ENCODE measurements around the gene ZNF385A.

Gene ZNF385A

GRCh38 chr12:54340846-54341245 is 43.7 kb downstream of the ZNF385A start:
- no peak for DNase-seq
- TF ChIP-seq, protein P1, sequence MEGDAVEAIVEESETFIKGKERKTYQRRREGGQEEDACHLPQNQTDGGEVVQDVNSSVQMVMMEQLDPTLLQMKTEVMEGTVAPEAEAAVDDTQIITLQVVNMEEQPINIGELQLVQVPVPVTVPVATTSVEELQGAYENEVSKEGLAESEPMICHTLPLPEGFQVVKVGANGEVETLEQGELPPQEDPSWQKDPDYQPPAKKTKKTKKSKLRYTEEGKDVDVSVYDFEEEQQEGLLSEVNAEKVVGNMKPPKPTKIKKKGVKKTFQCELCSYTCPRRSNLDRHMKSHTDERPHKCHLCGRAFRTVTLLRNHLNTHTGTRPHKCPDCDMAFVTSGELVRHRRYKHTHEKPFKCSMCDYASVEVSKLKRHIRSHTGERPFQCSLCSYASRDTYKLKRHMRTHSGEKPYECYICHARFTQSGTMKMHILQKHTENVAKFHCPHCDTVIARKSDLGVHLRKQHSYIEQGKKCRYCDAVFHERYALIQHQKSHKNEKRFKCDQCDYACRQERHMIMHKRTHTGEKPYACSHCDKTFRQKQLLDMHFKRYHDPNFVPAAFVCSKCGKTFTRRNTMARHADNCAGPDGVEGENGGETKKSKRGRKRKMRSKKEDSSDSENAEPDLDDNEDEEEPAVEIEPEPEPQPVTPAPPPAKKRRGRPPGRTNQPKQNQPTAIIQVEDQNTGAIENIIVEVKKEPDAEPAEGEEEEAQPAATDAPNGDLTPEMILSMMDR (IDR thresholded peaks at IDR 0.05; ENCODE audit: low read depth, low read length) = no peak
- no peaks in the 10 kb centered on the region for H3K27me3 ChIP-seq (ENCODE audit: insufficient read depth, low read depth, severe bottlenecking)
- H3K27ac ChIP-seq = peak overlapping the region; percentile 65
- H3K9me3 ChIP-seq (ENCODE audit: severe bottlenecking) = no peaks in the 10 kb centered on the region
- no peak overlapping the region for H3K4me3 ChIP-seq (ENCODE audit: low read depth, low read length)
- peaks cover 31% of the 10 kb centered on the region for H3K36me3 ChIP-seq

GRCh38 chr12:54338698-54339296 is 45.7 kb downstream of the ZNF385A start:
- H3K9me3 ChIP-seq (ENCODE audit: severe bottlenecking) = no peaks in the 10 kb centered on the region
- TF ChIP-seq, protein P1 (IDR thresholded peaks at IDR 0.05; ENCODE audit: low read depth, low read length) = no peak
- H3K27ac ChIP-seq = no peak overlapping the region
- no peak overlapping the region for H3K4me3 ChIP-seq (ENCODE audit: low read depth, low read length)
- no peaks in the 10 kb centered on the region for H3K27me3 ChIP-seq (ENCODE audit: insufficient read depth, low read depth, severe bottlenecking)
- no peak for DNase-seq
- peaks cover 16% of the 10 kb centered on the region for H3K36me3 ChIP-seq

- H3K9me3 ChIP-seq (ENCODE audit: severe bottlenecking) = no peaks in the 10 kb centered on the region
- DNase-seq = no peak
- H3K36me3 ChIP-seq = peaks cover 8% of the 10 kb centered on the region
- peak overlapping the region; percentile 36; the same call in 1 of the 2 replicates for H3K27ac ChIP-seq
- TF ChIP-seq, protein P1 (IDR thresholded peaks at IDR 0.05; ENCODE audit: low read depth, low read length) = no peak
- H3K4me3 ChIP-seq (ENCODE audit: low read depth, low read length) = no peak overlapping the region
- H3K27me3 ChIP-seq (ENCODE audit: insufficient read depth, low read depth, severe bottlenecking) = no peaks in the 10 kb centered on the region
Measured at GRCh38 chr12:54337854-54338650, 46.5 kb downstream of the ZNF385A start.

DNA sequence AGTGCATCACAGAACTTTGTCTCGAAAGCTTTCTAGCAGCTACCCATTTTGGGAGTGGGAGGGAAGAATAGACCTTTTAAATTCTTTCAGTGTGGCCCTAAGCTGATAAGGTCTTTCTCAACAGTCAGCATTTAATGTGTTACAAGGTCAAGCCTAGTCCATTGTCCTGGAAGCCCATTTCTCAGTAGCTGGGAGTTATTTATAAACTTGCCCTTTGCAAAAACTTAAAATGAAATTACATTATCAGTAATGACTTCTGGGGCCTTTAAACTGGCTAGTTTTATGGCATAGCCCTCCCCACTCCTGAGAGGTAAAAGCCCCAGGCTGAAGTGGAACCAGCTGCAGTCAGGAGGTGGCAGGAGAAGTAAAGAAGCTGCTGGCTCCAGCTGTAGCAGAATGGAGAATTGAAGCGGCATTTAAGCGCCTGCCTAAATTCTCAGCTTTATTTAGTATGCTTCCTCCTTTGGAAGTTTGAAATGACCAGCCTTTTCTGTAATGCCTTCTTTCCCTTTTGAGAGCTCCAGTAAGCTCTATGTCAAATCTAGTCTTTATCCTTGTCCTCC is 47.2 kb downstream of the ZNF385A start:
- H3K36me3 ChIP-seq = peaks cover 1% of the 10 kb centered on the region; the same call in 1 of the 2 replicates
- no peaks in the 10 kb centered on the region for H3K9me3 ChIP-seq (ENCODE audit: severe bottlenecking)
- H3K4me3 ChIP-seq (ENCODE audit: low read depth, low read length) = no peak overlapping the region
- peak overlapping the region; percentile 36; the same call in 1 of the 2 replicates for H3K27ac ChIP-seq
- no peaks in the 10 kb centered on the region for H3K27me3 ChIP-seq (ENCODE audit: insufficient read depth, low read depth, severe bottlenecking)
- TF ChIP-seq, protein P1 (IDR thresholded peaks at IDR 0.05; ENCODE audit: low read depth, low read length) = peak; percentile 40; the same call in 1 of the 2 replicates
- DNase-seq = peak; percentile 42

DNA sequence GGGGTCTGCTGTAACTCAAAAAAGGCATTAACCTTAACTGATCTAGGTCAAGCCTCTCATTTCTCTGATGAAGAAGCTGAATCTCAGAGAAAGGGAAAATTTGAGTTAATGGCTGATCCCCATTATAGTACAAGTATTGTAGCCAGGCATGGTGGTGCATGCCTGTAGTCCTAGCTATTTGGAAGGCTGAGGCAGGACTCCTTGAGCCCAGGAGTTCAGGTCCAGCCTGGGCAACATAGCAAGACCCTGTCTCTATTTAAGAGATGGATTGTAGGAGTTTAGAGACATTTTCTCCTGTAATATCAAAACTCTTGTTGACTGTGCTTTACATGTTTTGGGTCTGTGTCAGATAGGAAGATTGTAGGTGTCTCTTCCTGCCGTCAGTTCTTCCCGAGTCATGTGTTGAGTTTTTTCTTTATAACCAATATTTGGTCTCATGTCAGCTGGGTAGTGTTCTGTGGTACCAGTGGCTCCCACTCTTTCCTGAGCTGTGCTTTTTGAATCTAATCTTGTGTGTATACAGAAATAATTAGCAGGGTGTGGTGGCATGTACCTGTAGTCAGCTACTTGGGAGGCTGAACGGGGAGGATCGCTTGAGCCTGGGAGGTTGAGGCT is 51.0 kb downstream of the ZNF385A start:
- H3K36me3 ChIP-seq = no peaks in the 10 kb centered on the region; the same call in 1 of the 2 replicates
- no peak overlapping the region for H3K27ac ChIP-seq
- no peak overlapping the region for H3K4me3 ChIP-seq (ENCODE audit: low read depth, low read length)
- no peaks in the 10 kb centered on the region for H3K27me3 ChIP-seq (ENCODE audit: insufficient read depth, low read depth, severe bottlenecking)
- TF ChIP-seq, protein P1 (IDR thresholded peaks at IDR 0.05; ENCODE audit: low read depth, low read length) = no peak
- DNase-seq = no peak
- no peaks in the 10 kb centered on the region for H3K9me3 ChIP-seq (ENCODE audit: severe bottlenecking)

Measured in WERI-Rb-1 (cell line).